HUES6 (cell line): ENCODE results near the gene ULK1.
A peak's percentile ranks its signal among the peaks of the same experiment; 100 is the strongest.

Experiments
- H3K27ac ChIP-seq: 2 replicates; pipeline ENCODE4 v1.7.0; 2013; ENCODE audit warnings: low read depth, mild to moderate bottlenecking, low read length, inconsistent platforms
- H3K27me3 ChIP-seq: 2 replicates; pipeline ENCODE4 v1.6.1; 2013; ENCODE audit warnings: low read length; ENCODE audit not compliant: control insufficient read depth, insufficient read depth
- H3K36me3 ChIP-seq: 2 replicates; pipeline ENCODE4 v1.6.1; 2013; ENCODE audit warnings: low read length; ENCODE audit not compliant: control insufficient read depth, insufficient read depth
- H3K4me1 ChIP-seq: 2 replicates; pipeline ENCODE4 v1.6.1; 2013; ENCODE audit warnings: low read length; ENCODE audit not compliant: control insufficient read depth, insufficient read depth
- H3K4me3 ChIP-seq: 2 replicates; pipeline ENCODE4 v1.5.1; 2013; ENCODE audit warnings: low read depth, low read length
- H3K9ac ChIP-seq: one replicate; pipeline ENCODE4 v1.6.1; 2013; ENCODE audit warnings: mild to moderate bottlenecking, low read length
- H3K9me3 ChIP-seq: 2 replicates; pipeline ENCODE4 v1.6.1; 2013; ENCODE audit warnings: low read depth, low read length; ENCODE audit not compliant: control insufficient read depth, insufficient read depth

ULK1 gene

GRCh38 chr12:131862994-131863710 is 31.3 kb upstream of the ULK1 start:
- peaks cover 22% of the 10 kb centered on the region for H3K4me1 ChIP-seq
- no peaks in the 10 kb centered on the region for H3K9me3 ChIP-seq
- no peaks in the 10 kb centered on the region for H3K36me3 ChIP-seq
- H3K4me3 ChIP-seq: no peak overlapping the region
- 0 out of 2 replicates have a peak overlapping the region, but pooled peaks have one; percentile 15 for H3K27ac ChIP-seq
- H3K9ac ChIP-seq: no peak overlapping the region
- H3K27me3 ChIP-seq: no peaks in the 10 kb centered on the region

GRCh38 chr12:131863711-131864396 is 30.6 kb upstream of the ULK1 start:
- no peak overlapping the region for H3K9ac ChIP-seq
- H3K4me1 ChIP-seq: peaks cover 22% of the 10 kb centered on the region
- no peaks in the 10 kb centered on the region for H3K9me3 ChIP-seq
- H3K27ac ChIP-seq: 0 out of 2 replicates have a peak overlapping the region, but pooled peaks have one; percentile 15
- H3K4me3 ChIP-seq: no peak overlapping the region
- no peaks in the 10 kb centered on the region for H3K36me3 ChIP-seq
- H3K27me3 ChIP-seq: no peaks in the 10 kb centered on the region

GRCh38 chr12:131864469-131864868 is 30.0 kb upstream of the ULK1 start:
- Histone ChIP-seq H3K4me3 (no peak overlapping the region), H3K36me3 (no peaks in the 10 kb centered on the region), H3K4me1 (peaks cover 22% of the 10 kb centered on the region), H3K9me3 (no peaks in the 10 kb centered on the region), H3K9ac (no peak overlapping the region), H3K27me3 (no peaks in the 10 kb centered on the region), H3K27ac (no peak overlapping the region)

- H3K9me3 ChIP-seq: no peaks in the 10 kb centered on the region
- H3K27ac ChIP-seq: no peak overlapping the region
These were observed 29.1 kb upstream of the ULK1 start for GRCh38 chr12:131865180-131865875.

GRCh38 chr12:131867471-131867870 is 27.0 kb upstream of the ULK1 start:
- Histone ChIP-seq H3K9me3 (no peaks in the 10 kb centered on the region), H3K36me3 (no peaks in the 10 kb centered on the region), H3K27ac (no peak overlapping the region), H3K9ac (no peak overlapping the region), H3K27me3 (no peaks in the 10 kb centered on the region), H3K4me1 (peaks cover 18% of the 10 kb centered on the region), H3K4me3 (no peak overlapping the region)

More at GRCh38 chr12:131865180-131865875, 29.1 kb upstream of the ULK1 start:
- H3K4me1 ChIP-seq: peaks cover 21% of the 10 kb centered on the region
- H3K9ac ChIP-seq: no peak overlapping the region
- no peak overlapping the region for H3K4me3 ChIP-seq
- no peaks in the 10 kb centered on the region for H3K36me3 ChIP-seq
- no peaks in the 10 kb centered on the region for H3K27me3 ChIP-seq

- H3K9me3 ChIP-seq: no peaks in the 10 kb centered on the region
- H3K4me3 ChIP-seq: no peak overlapping the region
- H3K4me1 ChIP-seq: peaks cover 14% of the 10 kb centered on the region
- no peak overlapping the region for H3K9ac ChIP-seq
- no peaks in the 10 kb centered on the region for H3K27me3 ChIP-seq
- no peaks in the 10 kb centered on the region for H3K36me3 ChIP-seq
- H3K27ac ChIP-seq: no peak overlapping the region
These were observed 26.3 kb upstream of the ULK1 start for GRCh38 chr12:131867891-131868675.

GRCh38 chr12:131869871-131870418 is 24.5 kb upstream of the ULK1 start:
- Histone ChIP-seq H3K9ac (no peak overlapping the region), H3K27ac (no peak overlapping the region)

GRCh38 chr12:131871677-131872076 is 22.7 kb upstream of the ULK1 start:
- H3K36me3 ChIP-seq: no peaks in the 10 kb centered on the region
- H3K9me3 ChIP-seq: peaks cover 11% of the 10 kb centered on the region; the same call in 1 of the 2 replicates
- peak overlapping the region; percentile 36 for H3K9ac ChIP-seq
- H3K27ac ChIP-seq: no peak overlapping the region
- peaks cover 7% of the 10 kb centered on the region; the same call in 1 of the 2 replicates for H3K4me1 ChIP-seq
- no peaks in the 10 kb centered on the region for H3K27me3 ChIP-seq
- no peak overlapping the region for H3K4me3 ChIP-seq

More at GRCh38 chr12:131869871-131870418, 24.5 kb upstream of the ULK1 start:
- Histone ChIP-seq H3K4me3 (no peak overlapping the region), H3K36me3 (no peaks in the 10 kb centered on the region), H3K9me3 (peaks cover 11% of the 10 kb centered on the region; the same call in 1 of the 2 replicates), H3K4me1 (peaks cover 7% of the 10 kb centered on the region; the same call in 1 of the 2 replicates), H3K27me3 (no peaks in the 10 kb centered on the region)

GRCh38 chr12:131872154-131873051 is 22.0 kb upstream of the ULK1 start:
- Histone ChIP-seq H3K9me3 (peaks cover 11% of the 10 kb centered on the region; the same call in 1 of the 2 replicates), H3K36me3 (no peaks in the 10 kb centered on the region), H3K27me3 (no peaks in the 10 kb centered on the region), H3K27ac (no peak overlapping the region), H3K4me1 (peaks cover 7% of the 10 kb centered on the region; the same call in 1 of the 2 replicates), H3K4me3 (no peak overlapping the region), H3K9ac (peak overlapping the region; percentile 36)
